ENCODE measurements around the gene KIZ.

DNA sequence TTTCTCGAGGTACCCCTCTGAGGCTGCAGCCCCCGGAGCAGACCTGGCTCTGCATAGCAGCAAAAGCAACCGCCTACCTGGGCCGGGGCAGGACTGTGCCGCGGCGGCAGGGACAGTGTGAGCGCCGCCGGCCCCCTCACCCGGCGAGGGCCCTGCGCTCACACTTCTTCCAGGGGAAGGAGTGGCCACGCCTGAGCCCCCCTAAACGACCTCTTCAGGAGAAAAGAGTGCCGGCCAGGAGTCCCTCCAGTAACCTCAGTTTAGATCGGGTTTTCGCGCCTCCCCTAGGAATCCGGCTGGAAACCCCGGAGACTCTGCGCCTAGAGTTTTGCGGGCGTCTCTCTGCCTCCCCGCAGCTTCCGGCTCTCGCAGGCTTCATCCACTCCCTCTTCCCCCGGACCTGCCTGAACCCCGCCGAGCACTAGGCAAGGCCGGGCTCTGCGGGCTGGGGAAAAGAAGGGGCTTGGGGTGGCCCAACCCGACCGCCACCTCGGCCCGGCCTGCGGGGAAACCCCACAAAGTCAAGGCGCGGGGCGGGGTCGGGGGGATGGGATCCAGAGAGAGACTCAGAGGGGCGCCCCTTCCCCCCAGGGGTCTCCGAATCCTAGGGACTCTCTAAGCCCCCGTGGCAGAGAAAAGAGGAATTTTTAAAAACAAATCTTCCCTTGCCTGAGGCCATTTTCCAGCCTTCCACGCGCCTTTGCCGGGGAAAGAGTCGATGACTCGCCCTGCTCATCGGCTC, 20.3 kb upstream of the KIZ start:
- TF ChIP-seq, protein P1, sequence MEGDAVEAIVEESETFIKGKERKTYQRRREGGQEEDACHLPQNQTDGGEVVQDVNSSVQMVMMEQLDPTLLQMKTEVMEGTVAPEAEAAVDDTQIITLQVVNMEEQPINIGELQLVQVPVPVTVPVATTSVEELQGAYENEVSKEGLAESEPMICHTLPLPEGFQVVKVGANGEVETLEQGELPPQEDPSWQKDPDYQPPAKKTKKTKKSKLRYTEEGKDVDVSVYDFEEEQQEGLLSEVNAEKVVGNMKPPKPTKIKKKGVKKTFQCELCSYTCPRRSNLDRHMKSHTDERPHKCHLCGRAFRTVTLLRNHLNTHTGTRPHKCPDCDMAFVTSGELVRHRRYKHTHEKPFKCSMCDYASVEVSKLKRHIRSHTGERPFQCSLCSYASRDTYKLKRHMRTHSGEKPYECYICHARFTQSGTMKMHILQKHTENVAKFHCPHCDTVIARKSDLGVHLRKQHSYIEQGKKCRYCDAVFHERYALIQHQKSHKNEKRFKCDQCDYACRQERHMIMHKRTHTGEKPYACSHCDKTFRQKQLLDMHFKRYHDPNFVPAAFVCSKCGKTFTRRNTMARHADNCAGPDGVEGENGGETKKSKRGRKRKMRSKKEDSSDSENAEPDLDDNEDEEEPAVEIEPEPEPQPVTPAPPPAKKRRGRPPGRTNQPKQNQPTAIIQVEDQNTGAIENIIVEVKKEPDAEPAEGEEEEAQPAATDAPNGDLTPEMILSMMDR (IDR thresholded peaks at IDR 0.05; ENCODE audit: low read depth, low read length) = no peak
- TF ChIP-seq, protein P2, sequence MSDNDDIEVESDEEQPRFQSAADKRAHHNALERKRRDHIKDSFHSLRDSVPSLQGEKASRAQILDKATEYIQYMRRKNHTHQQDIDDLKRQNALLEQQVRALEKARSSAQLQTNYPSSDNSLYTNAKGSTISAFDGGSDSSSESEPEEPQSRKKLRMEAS (IDR thresholded peaks at IDR 0.05; ENCODE audit: low read depth, low read length) = no peak

All from NB4 (cell line).